Activated CD8-positive, alpha-beta T cell treated with anti-CD3 and anti-CD28 coated beads for 36 hours (primary cell): ENCODE measurements around the gene ACSM6. TPM values are rescaled to one million over a fixed set of nuclear protein-coding genes. Genes with fewer than 3 reads are reported as not detected.

Source experiments
- ATAC-seq: fragments of 200-7000 bp; cut with Tn5 transposase; one replicate; pipeline ENCODE4 v1.10.0; 2021; ENCODE audit warnings: mild to moderate bottlenecking, moderate library complexity
- CTCF ChIA-PET: fragments of 350-600 bp; sonication (Branson Sonifier 250); formaldehyde crosslinking; loops from one replicate; lab custom pipeline; 2021; ENCODE audit warnings: antibody characterized with exemption; lab: Charles Lee
- POLR2A ChIA-PET: fragments of 350-600 bp; sonication (Branson Sonifier 250); formaldehyde crosslinking; loops from one replicate; lab custom pipeline; 2021; ENCODE audit warnings: antibody characterized with exemption; lab: Charles Lee
- DNase-seq: peaks from one replicate; pipeline ENCODE4 v3.0.0-alpha.2; 2020
- H3K27ac Mint-ChIP-seq: one replicate; pipeline ENCODE4 v1.8.0; 2021; ENCODE audit warnings: mild to moderate bottlenecking, mixed read lengths
- H3K27me3 Mint-ChIP-seq: one replicate; pipeline ENCODE4 v1.8.0; 2021; ENCODE audit warnings: mixed read lengths
- H3K36me3 Mint-ChIP-seq: one replicate; pipeline ENCODE4 v1.8.0; 2021; ENCODE audit warnings: low read depth, mixed read lengths
- H3K4me1 Mint-ChIP-seq: one replicate; pipeline ENCODE4 v1.8.0; 2021; ENCODE audit warnings: low read depth, mixed read lengths
- H3K4me3 Mint-ChIP-seq: one replicate; pipeline ENCODE4 v1.8.0; 2021; ENCODE audit warnings: mild to moderate bottlenecking, moderate library complexity, mixed read lengths
- H3K9me3 Mint-ChIP-seq: one replicate; pipeline ENCODE4 v1.8.0; 2021; ENCODE audit warnings: mixed read lengths
- CTCF ChIP-seq: fragments of 200-600 bp; IDR thresholded peaks from one replicate; pipeline ENCODE4 v1.8.0; 2022; ENCODE audit warnings: antibody characterized with exemption, mild to moderate bottlenecking
- intact Hi-C: fragments of 100-400 bp; cut with micrococcal nuclease; formaldehyde crosslinking; loops from one replicate; pipeline ENCODE4 v1.10.0; 2022
- total RNA-seq, 2 experiments: library from RNA; stranded (reverse); gene quantifications; one replicate each; pipeline ENCODE4 v1.2.3, GENCODE V29; 2021

ACSM6 gene
- total RNA-seq, 2 experiments from 2014 or later = not detected

GRCh38 chr10:95172851-95173250 is 21.2 kb upstream of the ACSM6 start:
- no peak overlapping the region for H3K4me3 Mint-ChIP-seq
- peaks cover under 1% of the 10 kb centered on the region for H3K27me3 Mint-ChIP-seq
- TF ChIP-seq CTCF = no peak
- DNase-seq (no peak), ATAC-seq (no peak)
- no peak overlapping the region for H3K27ac Mint-ChIP-seq
- POLR2A ChIA-PET = no interaction called here
- intact Hi-C loops = no loop called here
- H3K9me3 Mint-ChIP-seq = peaks cover 1% of the 10 kb centered on the region
- H3K4me1 Mint-ChIP-seq = no peaks in the 10 kb centered on the region
- CTCF ChIA-PET = no interaction called here
- no peaks in the 10 kb centered on the region for H3K36me3 Mint-ChIP-seq

GRCh38 chr10:95176101-95176500 is 17.9 kb upstream of the ACSM6 start:
- ChIA-PET POLR2A (no interaction called here), CTCF (no interaction called here)
- ATAC-seq (no peak), DNase-seq (no peak)
- Mint-ChIP-seq H3K4me1 (no peaks in the 10 kb centered on the region), H3K36me3 (no peaks in the 10 kb centered on the region), H3K27me3 (peaks cover 1% of the 10 kb centered on the region), H3K27ac (no peak overlapping the region), H3K4me3 (no peak overlapping the region), H3K9me3 (no peaks in the 10 kb centered on the region)
- no peak for TF ChIP-seq CTCF
- intact Hi-C loops = no loop called here

- TF ChIP-seq CTCF = no peak
- ChIA-PET CTCF (no interaction called here), POLR2A (no interaction called here)
- no peaks in the 10 kb centered on the region for H3K9me3 Mint-ChIP-seq
- ATAC-seq (no peak), DNase-seq (no peak)
- intact Hi-C loops = no loop called here
- peaks cover 6% of the 10 kb centered on the region for H3K27me3 Mint-ChIP-seq
- H3K36me3 Mint-ChIP-seq = no peaks in the 10 kb centered on the region
- H3K4me3 Mint-ChIP-seq = no peak overlapping the region
- H3K27ac Mint-ChIP-seq = no peak overlapping the region
- H3K4me1 Mint-ChIP-seq = no peaks in the 10 kb centered on the region
These were observed 16.6 kb upstream of the ACSM6 start for GRCh38 chr10:95177429-95177828.

GRCh38 chr10:95178266-95178665 is 15.8 kb upstream of the ACSM6 start:
- no peaks in the 10 kb centered on the region for H3K9me3 Mint-ChIP-seq

GRCh38 chr10:95178797-95179196 is 15.2 kb upstream of the ACSM6 start:
- CTCF ChIA-PET = interaction anchor here (0.6 to 2.3 kb wide), 2 partner anchors 64 to 171 kb away, joined by 3 to 10 read pairs; no protein-coding TSS in a partner anchor
- intact Hi-C loops = no loop called here

More at GRCh38 chr10:95178266-95178665, 15.8 kb upstream of the ACSM6 start:
- TF ChIP-seq CTCF = no peak
- DNase-seq (no peak), ATAC-seq (no peak)
- CTCF ChIA-PET = interaction anchor here (2.3 kb wide), 1 partner anchor 65 kb away, joined by 10 read pairs; no protein-coding TSS in a partner anchor
- H3K36me3 Mint-ChIP-seq = no peaks in the 10 kb centered on the region
- intact Hi-C loops = no loop called here
- no peak overlapping the region for H3K4me3 Mint-ChIP-seq
- no peaks in the 10 kb centered on the region for H3K4me1 Mint-ChIP-seq
- H3K27ac Mint-ChIP-seq = no peak overlapping the region
- peaks cover 11% of the 10 kb centered on the region for H3K27me3 Mint-ChIP-seq
- POLR2A ChIA-PET = no interaction called here

More at GRCh38 chr10:95178797-95179196, 15.2 kb upstream of the ACSM6 start:
- no peak for TF ChIP-seq CTCF
- no peak overlapping the region for H3K4me3 Mint-ChIP-seq
- no peak for ATAC-seq
- no peaks in the 10 kb centered on the region for H3K9me3 Mint-ChIP-seq
- DNase-seq = no peak
- POLR2A ChIA-PET = no interaction called here
- no peaks in the 10 kb centered on the region for H3K36me3 Mint-ChIP-seq
- H3K27me3 Mint-ChIP-seq = peaks cover 11% of the 10 kb centered on the region
- no peaks in the 10 kb centered on the region for H3K4me1 Mint-ChIP-seq
- H3K27ac Mint-ChIP-seq = no peak overlapping the region
